Psoas muscle (tissue), 8 donors: ENCODE data around the gene FSTL4. TPM values are rescaled to one million over a fixed set of nuclear protein-coding genes. Genes with fewer than 3 reads are reported as not detected.
A peak's percentile ranks its signal among the peaks of the same experiment; 100 is the strongest.

ENCODE experiments used
- ATAC-seq, 4 donors: fragments of 200-7000 bp; cut with Tn5 transposase; one replicate each; pipeline ENCODE4 v1.9.1; 2020; ENCODE audit warnings: moderate library complexity in 3 of 4, mild to moderate bottlenecking in 2 of 4
- DNase-seq, 2 donors: peaks; one replicate each; pipeline ENCODE4 v3.0.0-alpha.2; 2020
- H3K27ac ChIP-seq: fragments of 200-600 bp; one replicate; pipeline ENCODE4 v1.8.0; 2022
- H3K27me3 ChIP-seq, 3 donors: fragments of 200-600 bp in 1 of 3; one replicate each; pipeline versions ENCODE4 v1.6.1 to v1.8.0; 2013 to 2022; ENCODE audit warnings: low read length in 2 of 3, mild to moderate bottlenecking in 2 of 3, moderate library complexity in 1 of 3; ENCODE audit not compliant: insufficient read depth in 3 of 3
- H3K36me3 ChIP-seq, 2 donors: fragments of 200-600 bp in 1 of 2; one replicate each; pipeline versions ENCODE4 v1.6.1 to v1.8.0; 2013 to 2022; ENCODE audit warnings: low read depth in 1 of 2, mild to moderate bottlenecking in 1 of 2, moderate library complexity in 1 of 2; ENCODE audit not compliant: insufficient read depth in 1 of 2
- H3K4me1 ChIP-seq: fragments of 200-600 bp; one replicate; pipeline ENCODE4 v1.8.0; 2022
- H3K4me3 ChIP-seq: fragments of 200-600 bp; one replicate; pipeline ENCODE4 v1.8.0; 2022; ENCODE audit warnings: mild to moderate bottlenecking
- H3K9me3 ChIP-seq: fragments of 200-600 bp; one replicate; pipeline ENCODE4 v1.8.0; 2022
- WGBS, 3 donors: extraction: QIAGEN DNeasy Blood & Tissue Kit; methylation state at CpG; one replicate each; pipeline versions ENCODE4 v1.1.6 to v1.1.7; 2013; 5-methylcytosine and 5-hydroxymethylcytosine counted together
- intact Hi-C, 2 donors: fragments of 100-400 bp; cut with DNase I; formaldehyde crosslinking; loops; one replicate each; pipeline versions ENCODE4 v1.11.0 to v1.14.2; 2022
- polyA plus RNA-seq, 3 donors: library from polyadenylated mRNA; stranded (reverse); fragments of 200-250 nt; gene quantifications; one replicate each; pipeline ENCODE4 v1.2.3, GENCODE V29; 2013
- total RNA-seq, 4 donors: library from RNA; stranded (reverse); fragmentation: NEBNext Ultra II Directional in 2 of 4; extraction: Animal tissue kit (Norgen Biotek cat#: 25700) in 2 of 4; gene quantifications; one replicate each; pipeline versions ENCODE4 v1.2.1 to v1.2.4, GENCODE V29; 2021 to 2023
- TF ChIP-seq, protein P1 (sequence below): fragments of 200-600 bp; IDR thresholded peaks from one replicate; pipeline ENCODE4 v1.8.0; 2022; ENCODE audit warnings: antibody characterized with exemption
- donor health status: healthy with polysubstance abuse.
- donor health status: DM: no; HTN: no; CAD: no; lungs with moderate emphysema.
- donor health status: Bipolar disorder and iron deficiency.
- donor health status: healthy.
- donor health status: DM: yes; HTN: yes; CAD: no.
- donor health status: DM: no; HTN: no; CAD: no.
- donor health status: DM: no; HTN: no; CAD: no.
- donor health status: DM: yes; HTN: yes; CAD: no.

The FSTL4 gene
- total and polyA plus RNA-seq, 7 donors = 0.07 to 0.81 (median 0.24) TPM

DNA sequence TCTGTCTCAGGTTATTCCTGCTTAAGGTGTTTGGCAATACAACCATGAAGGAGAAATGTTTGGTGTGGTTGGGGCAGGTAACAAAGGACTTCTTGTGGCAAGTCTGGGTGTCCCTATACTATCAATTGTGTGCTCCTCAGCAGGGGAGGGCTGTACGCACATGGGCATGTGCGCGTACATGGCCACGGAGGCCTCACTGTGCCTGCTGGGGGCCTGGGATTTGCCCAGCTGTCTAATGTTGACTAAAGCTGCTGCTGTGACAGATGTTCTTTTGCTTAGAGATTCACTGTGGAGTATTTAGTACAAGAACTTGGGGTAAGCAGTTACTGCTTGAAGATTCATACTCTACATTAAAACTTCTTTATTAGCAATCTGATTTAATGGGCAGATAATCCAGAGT is 463.0 kb downstream of the FSTL4 start:
- no peak for DNase-seq
- Histone ChIP-seq H3K27me3 (no peaks in the 10 kb centered on the region), H3K9me3 (no peaks in the 10 kb centered on the region), H3K4me1 (no peaks in the 10 kb centered on the region), H3K27ac (no peak overlapping the region), H3K36me3 (no peaks in the 10 kb centered on the region), H3K4me3 (no peak overlapping the region)
- ATAC-seq = no peak
- intact Hi-C loops = no loop called here
- TF ChIP-seq, protein P1, sequence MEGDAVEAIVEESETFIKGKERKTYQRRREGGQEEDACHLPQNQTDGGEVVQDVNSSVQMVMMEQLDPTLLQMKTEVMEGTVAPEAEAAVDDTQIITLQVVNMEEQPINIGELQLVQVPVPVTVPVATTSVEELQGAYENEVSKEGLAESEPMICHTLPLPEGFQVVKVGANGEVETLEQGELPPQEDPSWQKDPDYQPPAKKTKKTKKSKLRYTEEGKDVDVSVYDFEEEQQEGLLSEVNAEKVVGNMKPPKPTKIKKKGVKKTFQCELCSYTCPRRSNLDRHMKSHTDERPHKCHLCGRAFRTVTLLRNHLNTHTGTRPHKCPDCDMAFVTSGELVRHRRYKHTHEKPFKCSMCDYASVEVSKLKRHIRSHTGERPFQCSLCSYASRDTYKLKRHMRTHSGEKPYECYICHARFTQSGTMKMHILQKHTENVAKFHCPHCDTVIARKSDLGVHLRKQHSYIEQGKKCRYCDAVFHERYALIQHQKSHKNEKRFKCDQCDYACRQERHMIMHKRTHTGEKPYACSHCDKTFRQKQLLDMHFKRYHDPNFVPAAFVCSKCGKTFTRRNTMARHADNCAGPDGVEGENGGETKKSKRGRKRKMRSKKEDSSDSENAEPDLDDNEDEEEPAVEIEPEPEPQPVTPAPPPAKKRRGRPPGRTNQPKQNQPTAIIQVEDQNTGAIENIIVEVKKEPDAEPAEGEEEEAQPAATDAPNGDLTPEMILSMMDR = no peak
- WGBS, 3 donors = 90 to 92% (median 91%) methylated on average over 4 of the region's 4 CpGs

- no peaks in the 10 kb centered on the region for H3K27me3 ChIP-seq
- DNase-seq (no peak), ATAC-seq (no peak)
- H3K4me1 ChIP-seq = no peaks in the 10 kb centered on the region
- intact Hi-C loops = no loop called here
- WGBS, 3 donors = 92 to 94% (median 93%) methylated on average over 7 of the region's 7 CpGs
- H3K36me3 ChIP-seq = no peaks in the 10 kb centered on the region
- TF ChIP-seq, protein P1 = no peak
- H3K27ac ChIP-seq = no peak overlapping the region
- H3K9me3 ChIP-seq = no peaks in the 10 kb centered on the region
- no peak overlapping the region for H3K4me3 ChIP-seq
Measured at GRCh38 chr5:133147815-133148567, 464.4 kb downstream of the FSTL4 start.

- WGBS, 3 donors = 22 to 29% (median 26%) methylated on average over 7 of the region's 7 CpGs
- no peak for ATAC-seq
- no peaks in the 10 kb centered on the region for H3K9me3 ChIP-seq
- H3K4me3 ChIP-seq = no peak overlapping the region
- intact Hi-C loops = no loop called here
- H3K27me3 ChIP-seq = no peaks in the 10 kb centered on the region
- peak in 1 of 2 donors; percentile 60 for DNase-seq
- H3K36me3 ChIP-seq = no peaks in the 10 kb centered on the region
- TF ChIP-seq, protein P1 = no peak
- no peak overlapping the region for H3K27ac ChIP-seq
- H3K4me1 ChIP-seq = no peaks in the 10 kb centered on the region
Measured at GRCh38 chr5:133147411-133147810, 464.9 kb downstream of the FSTL4 start.
